PFSK-1 (cell line): Measurements from ENCODE around the gene UGDH.

Experiments used
- POLR2AphosphoS5 ChIP-seq: IDR thresholded peaks from 2 replicates; pipeline ENCODE4 v1.6.1; 2012; ENCODE audit warnings: low read depth, mild to moderate bottlenecking, control low read depth, low read length, moderate library complexity
- TF ChIP-seq, protein P1 (sequence below), 2 experiments: IDR thresholded peaks; 2 replicates each; pipeline versions ENCODE4 v1.6.1 to v1.8.0; 2011 to 2012; ENCODE audit warnings: low read depth in 2 of 2, low read length in 2 of 2, control low read depth in 1 of 2, inconsistent platforms in 1 of 2, mild to moderate bottlenecking in 1 of 2, moderate library complexity in 1 of 2; ENCODE audit not compliant: insufficient read depth in 1 of 2

GRCh38 chr4:39480902-39481695, 46.1 kb downstream of the UGDH start:
- TF ChIP-seq, protein P1, sequence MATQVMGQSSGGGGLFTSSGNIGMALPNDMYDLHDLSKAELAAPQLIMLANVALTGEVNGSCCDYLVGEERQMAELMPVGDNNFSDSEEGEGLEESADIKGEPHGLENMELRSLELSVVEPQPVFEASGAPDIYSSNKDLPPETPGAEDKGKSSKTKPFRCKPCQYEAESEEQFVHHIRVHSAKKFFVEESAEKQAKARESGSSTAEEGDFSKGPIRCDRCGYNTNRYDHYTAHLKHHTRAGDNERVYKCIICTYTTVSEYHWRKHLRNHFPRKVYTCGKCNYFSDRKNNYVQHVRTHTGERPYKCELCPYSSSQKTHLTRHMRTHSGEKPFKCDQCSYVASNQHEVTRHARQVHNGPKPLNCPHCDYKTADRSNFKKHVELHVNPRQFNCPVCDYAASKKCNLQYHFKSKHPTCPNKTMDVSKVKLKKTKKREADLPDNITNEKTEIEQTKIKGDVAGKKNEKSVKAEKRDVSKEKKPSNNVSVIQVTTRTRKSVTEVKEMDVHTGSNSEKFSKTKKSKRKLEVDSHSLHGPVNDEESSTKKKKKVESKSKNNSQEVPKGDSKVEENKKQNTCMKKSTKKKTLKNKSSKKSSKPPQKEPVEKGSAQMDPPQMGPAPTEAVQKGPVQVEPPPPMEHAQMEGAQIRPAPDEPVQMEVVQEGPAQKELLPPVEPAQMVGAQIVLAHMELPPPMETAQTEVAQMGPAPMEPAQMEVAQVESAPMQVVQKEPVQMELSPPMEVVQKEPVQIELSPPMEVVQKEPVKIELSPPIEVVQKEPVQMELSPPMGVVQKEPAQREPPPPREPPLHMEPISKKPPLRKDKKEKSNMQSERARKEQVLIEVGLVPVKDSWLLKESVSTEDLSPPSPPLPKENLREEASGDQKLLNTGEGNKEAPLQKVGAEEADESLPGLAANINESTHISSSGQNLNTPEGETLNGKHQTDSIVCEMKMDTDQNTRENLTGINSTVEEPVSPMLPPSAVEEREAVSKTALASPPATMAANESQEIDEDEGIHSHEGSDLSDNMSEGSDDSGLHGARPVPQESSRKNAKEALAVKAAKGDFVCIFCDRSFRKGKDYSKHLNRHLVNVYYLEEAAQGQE (IDR thresholded peaks at IDR 0.05; ENCODE audit: insufficient read depth in 1 of 2, low read depth in 2 of 2, low read length in 2 of 2) = no peak
- TF ChIP-seq POLR2AphosphoS5 = no peak
